H9 (cell line): Measurements from ENCODE around the gene POMGNT2. TPM values are rescaled to one million over a fixed set of nuclear protein-coding genes. Genes with fewer than 3 reads are reported as not detected.

Experiments
- DNase-seq: peaks from one replicate; pipeline ENCODE4 v3.0.0-alpha.2; 2017
- H2AFZ ChIP-seq: one replicate; pipeline ENCODE4 v1.6.1; 2013; ENCODE audit warnings: mild to moderate bottlenecking, low read length, control low read depth, moderate library complexity
- H2AK5ac ChIP-seq: 2 replicates; pipeline ENCODE4 v1.6.1; 2013; ENCODE audit warnings: low read length, control low read depth, mixed read lengths; ENCODE audit not compliant: insufficient read length
- H2BK120ac ChIP-seq: one replicate; pipeline ENCODE4 v1.6.1; 2013; ENCODE audit warnings: low read depth, mild to moderate bottlenecking, low read length, control low read depth, inconsistent platforms; ENCODE audit not compliant: poor library complexity, severe bottlenecking
- H2BK12ac ChIP-seq: 2 replicates; pipeline ENCODE4 v1.6.1; 2013; ENCODE audit warnings: low read length, control low read depth, mixed read lengths, low read depth; ENCODE audit not compliant: insufficient read length
- H2BK15ac ChIP-seq: 2 replicates; pipeline ENCODE4 v1.6.1; 2013; ENCODE audit warnings: low read depth, low read length, control low read depth
- H2BK20ac ChIP-seq: one replicate; pipeline ENCODE4 v1.6.1; 2013; ENCODE audit warnings: low read depth, mild to moderate bottlenecking, low read length, control low read depth, inconsistent platforms; ENCODE audit not compliant: poor library complexity, severe bottlenecking
- H2BK5ac ChIP-seq: 2 replicates; pipeline ENCODE4 v1.6.1; 2013; ENCODE audit warnings: low read length, control low read depth, mixed read lengths; ENCODE audit not compliant: insufficient read length
- H3K14ac ChIP-seq: 2 replicates; pipeline ENCODE4 v1.6.1; 2013; ENCODE audit warnings: low read length, control low read depth; ENCODE audit not compliant: insufficient read depth
- H3K18ac ChIP-seq: 2 replicates; pipeline ENCODE4 v1.6.1; 2013; ENCODE audit warnings: low read depth, mild to moderate bottlenecking, mixed read lengths, low read length, control low read depth; ENCODE audit not compliant: insufficient read length
- H3K23ac ChIP-seq: 2 replicates; pipeline ENCODE4 v1.6.1; 2013; ENCODE audit warnings: low read length, control low read depth, mixed read lengths, low read depth; ENCODE audit not compliant: insufficient read length
- H3K23me2 ChIP-seq: 2 replicates; pipeline ENCODE4 v1.6.1; 2013; ENCODE audit warnings: low read depth, mild to moderate bottlenecking, mixed read lengths, low read length, control low read depth; ENCODE audit not compliant: insufficient read length, poor library complexity, severe bottlenecking
- H3K27ac ChIP-seq: 2 replicates; pipeline ENCODE4 v1.5.1; 2013; ENCODE audit warnings: low read length, control low read depth, mixed read lengths, low read depth; ENCODE audit not compliant: insufficient read length
- H3K27me3 ChIP-seq: 2 replicates; pipeline ENCODE4 v1.6.1; 2013; ENCODE audit warnings: low read length, control low read depth, inconsistent platforms; ENCODE audit not compliant: insufficient read depth
- H3K4ac ChIP-seq: 2 replicates; pipeline ENCODE4 v1.6.1; 2013; ENCODE audit warnings: low read depth, mild to moderate bottlenecking, control low read depth, inconsistent platforms, low read length, moderate library complexity
- H3K4me1 ChIP-seq: 2 replicates; pipeline ENCODE4 v1.6.1; 2013; ENCODE audit warnings: low read length, control low read depth, inconsistent platforms; ENCODE audit not compliant: insufficient read depth
- H3K4me2 ChIP-seq: 2 replicates; pipeline ENCODE4 v1.6.1; 2013; ENCODE audit warnings: low read length, control low read depth, mixed read lengths; ENCODE audit not compliant: insufficient read length, insufficient read depth
- H3K56ac ChIP-seq: 2 replicates; pipeline ENCODE4 v1.6.1; 2013; ENCODE audit warnings: low read depth, mild to moderate bottlenecking, mixed read lengths, low read length, control low read depth; ENCODE audit not compliant: insufficient read length
- H3K79me1 ChIP-seq: 2 replicates; pipeline ENCODE4 v1.6.1; 2013; ENCODE audit warnings: low read depth, mild to moderate bottlenecking, moderate library complexity, low read length, control low read depth, inconsistent platforms; ENCODE audit not compliant: insufficient read depth, poor library complexity, severe bottlenecking
- H3K79me2 ChIP-seq: 2 replicates; pipeline ENCODE4 v1.6.1; 2013; ENCODE audit warnings: low read length, control low read depth, inconsistent platforms; ENCODE audit not compliant: insufficient read depth
- H3K9ac ChIP-seq: 2 replicates; pipeline ENCODE4 v1.6.1; 2013; ENCODE audit warnings: low read length, control low read depth, mixed read lengths; ENCODE audit not compliant: insufficient read length; ENCODE audit errors: extremely low read depth
- H3K9me3 ChIP-seq: one replicate; pipeline ENCODE4 v1.6.1; 2013; ENCODE audit warnings: low read depth, low read length, inconsistent platforms; ENCODE audit not compliant: control insufficient read depth
- H3T11ph ChIP-seq: one replicate; pipeline ENCODE4 v1.6.1; 2013; ENCODE audit warnings: mild to moderate bottlenecking, low read length, control low read depth, inconsistent platforms
- H4K20me1 ChIP-seq: one replicate; pipeline ENCODE4 v1.6.1; 2013; ENCODE audit not compliant: control insufficient read depth, insufficient read length, insufficient read depth
- H4K5ac ChIP-seq: 2 replicates; pipeline ENCODE4 v1.6.1; 2013; ENCODE audit warnings: low read depth, mild to moderate bottlenecking, mixed read lengths, low read length, control low read depth; ENCODE audit not compliant: insufficient read length
- H4K8ac ChIP-seq: replicated peaks from 2 replicates; pipeline ENCODE4 v1.6.1; 2013; ENCODE audit warnings: low read length, control low read depth, mixed read lengths, low read depth; ENCODE audit not compliant: insufficient read length
- H4K91ac ChIP-seq: 2 replicates; pipeline ENCODE4 v1.6.1; 2013; ENCODE audit warnings: low read depth, mild to moderate bottlenecking, moderate library complexity, mixed read lengths, low read length, control low read depth; ENCODE audit not compliant: insufficient read length
- H3K27ac Mint-ChIP-seq, 3 experiments: 2 replicates in 2 of 3; 3 replicates in 1 of 3; pipeline ENCODE4 v1.8.0; 2020 to 2021; ENCODE audit warnings: mixed read lengths in 3 of 3, mild to moderate bottlenecking in 1 of 3, moderate library complexity in 1 of 3
- H3K27me3 Mint-ChIP-seq: 2 replicates; pipeline ENCODE4 v1.8.0; 2021; ENCODE audit warnings: low read depth, mild to moderate bottlenecking, moderate library complexity, mixed read lengths
- H3K36me3 Mint-ChIP-seq, 3 experiments: 2 replicates in 2 of 3; 3 replicates in 1 of 3; pipeline ENCODE4 v1.8.0; 2020 to 2021; ENCODE audit warnings: low read depth in 3 of 3, mixed read lengths in 3 of 3; ENCODE audit not compliant: insufficient read depth in 1 of 3
- H3K4me1 Mint-ChIP-seq, 2 experiments: 2 replicates each; pipeline ENCODE4 v1.8.0; 2020; ENCODE audit warnings: mixed read lengths in 2 of 2
- H3K4me3 Mint-ChIP-seq, 2 experiments: 2 replicates in 1 of 2; 3 replicates in 1 of 2; pipeline ENCODE4 v1.8.0; 2020 to 2021; ENCODE audit warnings: mild to moderate bottlenecking in 2 of 2, mixed read lengths in 2 of 2, moderate library complexity in 1 of 2
- H3K9me3 Mint-ChIP-seq, 2 experiments: 2 replicates in 1 of 2; 3 replicates in 1 of 2; pipeline ENCODE4 v1.8.0; 2020; ENCODE audit warnings: mild to moderate bottlenecking in 2 of 2, mixed read lengths in 2 of 2, moderate library complexity in 1 of 2
- CTCF ChIP-seq: fragments of 200-600 bp; sonication (generic); conservative IDR thresholded peaks from 3 replicates; pipeline ENCODE4 v1.8.0; 2021; ENCODE audit warnings: antibody characterized with exemption, mild to moderate bottlenecking
- WGBS: extraction: QIAGEN DNeasy Blood & Tissue Kit; methylation state at CpG from one replicate; pipeline ENCODE4 v1.1.7; 2013; ENCODE audit warnings: missing lambda C conversion rate, low lambda C conversion rate, mixed read lengths; ENCODE audit not compliant: insufficient read length; ENCODE audit errors: extremely low coverage; 5-methylcytosine and 5-hydroxymethylcytosine counted together
- total RNA-seq: library from RNA; stranded (reverse); gene quantifications from 2 replicates; pipeline ENCODE4 v1.2.1, GENCODE V29; 2021

The POMGNT2 gene
- total RNA-seq, 1 experiment from 2014 or later, result 14.0 TPM

DNA sequence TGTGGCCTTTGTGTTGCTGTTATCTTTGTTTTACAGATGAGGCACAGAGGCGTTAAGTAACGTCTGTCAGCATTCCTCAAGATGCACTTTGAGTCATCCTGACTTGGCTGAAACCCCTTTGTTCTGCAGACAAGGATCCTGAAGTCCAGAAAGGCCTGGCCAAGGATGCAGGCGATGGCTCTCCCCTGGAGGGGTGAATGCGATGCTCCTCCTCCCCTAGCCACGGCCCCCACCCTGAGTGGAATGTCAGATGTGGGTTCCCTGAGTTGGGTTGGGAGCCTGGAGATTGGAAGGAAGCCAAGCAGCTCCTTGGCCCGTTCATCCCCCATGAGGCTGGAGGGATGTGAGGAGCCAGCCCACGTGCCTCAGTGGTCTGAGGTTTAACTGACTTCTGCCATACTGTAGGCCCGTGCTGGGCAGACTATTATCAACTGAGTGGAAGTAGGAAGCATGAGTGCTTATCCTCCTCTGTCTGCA, 43.3 kb downstream of the POMGNT2 start:
- Histone ChIP-seq H3K79me1 (no peaks in the 10 kb centered on the region), H2BK12ac (no peak overlapping the region), H4K20me1 (no peaks in the 10 kb centered on the region), H4K91ac (no peak overlapping the region), H3K23me2 (no peaks in the 10 kb centered on the region), H3K27ac (no peak overlapping the region), H3K9me3 (no peaks in the 10 kb centered on the region), H3K56ac (no peak overlapping the region), H4K5ac (no peak overlapping the region), H3K27me3 (no peaks in the 10 kb centered on the region), H4K8ac (no peak overlapping the region), H3K79me2 (no peaks in the 10 kb centered on the region), H3K14ac (no peak overlapping the region), H3K23ac (no peak overlapping the region), H2BK5ac (no peak overlapping the region), H2BK120ac (no peak overlapping the region), H3K9ac (no peak overlapping the region), H3K18ac (no peak overlapping the region), H2BK20ac (no peak overlapping the region), H2AK5ac (no peak overlapping the region), H3T11ph (no peak overlapping the region), H3K4me1 (no peaks in the 10 kb centered on the region), H2BK15ac (no peak overlapping the region), H2AFZ (no peak overlapping the region), H3K4ac (no peak overlapping the region), H3K4me2 (no peak overlapping the region)
- Mint-ChIP-seq H3K4me3 (no peak overlapping the region), H3K4me1 (peaks cover 9 to 15% of the 10 kb centered on the region in 2 experiments), H3K36me3 (peaks cover 24 to 34% (median 27%) of the 10 kb centered on the region in 3 experiments), H3K9me3 (peaks cover 20 to 27% of the 10 kb centered on the region in 2 experiments), H3K27me3 (no peaks in the 10 kb centered on the region; the same call in 1 of the 2 replicates), H3K27ac (no peak overlapping the region)
- WGBS, result no CpG with 5 or more reads among the region's 8 CpGs
- DNase-seq, result no peak
- no peak for TF ChIP-seq CTCF
